ENCODE results near the gene FRMD1.

DNA sequence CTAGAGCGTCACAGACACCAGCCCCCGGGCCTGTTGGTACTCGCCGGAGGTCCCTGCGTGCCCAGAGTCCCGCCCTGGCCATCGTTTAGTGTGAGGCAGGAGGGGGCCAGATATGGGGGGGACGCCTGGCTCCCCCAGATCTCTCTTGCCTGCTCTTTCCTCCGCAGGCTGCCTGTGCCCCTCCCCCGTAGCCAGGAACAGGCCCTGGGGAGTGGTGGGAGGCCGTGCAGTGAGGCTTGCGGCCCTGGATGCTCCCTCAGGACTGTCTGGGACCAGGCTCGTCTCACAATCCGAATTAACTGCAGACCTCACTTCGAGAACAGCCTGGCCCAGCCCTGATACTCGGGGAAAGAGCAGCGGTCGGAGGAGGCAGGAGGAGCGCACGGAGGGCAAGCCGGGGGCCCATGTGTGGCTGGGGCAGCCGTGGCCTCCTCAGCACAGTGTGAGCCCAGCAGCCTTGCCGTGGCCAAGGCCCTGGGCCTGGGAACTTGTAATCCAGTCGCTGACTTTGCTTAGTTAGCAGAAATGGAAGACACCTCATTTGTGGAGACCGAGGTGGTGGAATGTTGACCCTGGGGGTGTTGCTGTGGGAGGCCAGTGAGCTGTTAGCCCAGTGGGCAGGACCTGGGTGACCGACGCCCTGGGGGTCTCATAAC, 28.7 kb downstream of the FRMD1 start:
- TF ChIP-seq, protein P1, sequence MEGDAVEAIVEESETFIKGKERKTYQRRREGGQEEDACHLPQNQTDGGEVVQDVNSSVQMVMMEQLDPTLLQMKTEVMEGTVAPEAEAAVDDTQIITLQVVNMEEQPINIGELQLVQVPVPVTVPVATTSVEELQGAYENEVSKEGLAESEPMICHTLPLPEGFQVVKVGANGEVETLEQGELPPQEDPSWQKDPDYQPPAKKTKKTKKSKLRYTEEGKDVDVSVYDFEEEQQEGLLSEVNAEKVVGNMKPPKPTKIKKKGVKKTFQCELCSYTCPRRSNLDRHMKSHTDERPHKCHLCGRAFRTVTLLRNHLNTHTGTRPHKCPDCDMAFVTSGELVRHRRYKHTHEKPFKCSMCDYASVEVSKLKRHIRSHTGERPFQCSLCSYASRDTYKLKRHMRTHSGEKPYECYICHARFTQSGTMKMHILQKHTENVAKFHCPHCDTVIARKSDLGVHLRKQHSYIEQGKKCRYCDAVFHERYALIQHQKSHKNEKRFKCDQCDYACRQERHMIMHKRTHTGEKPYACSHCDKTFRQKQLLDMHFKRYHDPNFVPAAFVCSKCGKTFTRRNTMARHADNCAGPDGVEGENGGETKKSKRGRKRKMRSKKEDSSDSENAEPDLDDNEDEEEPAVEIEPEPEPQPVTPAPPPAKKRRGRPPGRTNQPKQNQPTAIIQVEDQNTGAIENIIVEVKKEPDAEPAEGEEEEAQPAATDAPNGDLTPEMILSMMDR (IDR thresholded peaks at IDR 0.05; ENCODE audit: borderline replicate concordance, extremely low read depth, low read length, poor library complexity, severe bottlenecking) = no peak
- no peak for TF ChIP-seq EZH2 (IDR thresholded peaks at IDR 0.05; ENCODE audit: borderline replicate concordance, low read depth, low read length, severe bottlenecking)
